ENCODE measurements around the gene CD300LD. TPM values are rescaled to one million over a fixed set of nuclear protein-coding genes. Genes with fewer than 3 reads are reported as not detected.
"Not testable (repeated sequence)": the region's sequence is repeated elsewhere in the genome, so short reads cannot be mapped to it uniquely, and the experiment has no call there.

CD300LD gene
- total RNA-seq = not detected in 2 replicates

DNA sequence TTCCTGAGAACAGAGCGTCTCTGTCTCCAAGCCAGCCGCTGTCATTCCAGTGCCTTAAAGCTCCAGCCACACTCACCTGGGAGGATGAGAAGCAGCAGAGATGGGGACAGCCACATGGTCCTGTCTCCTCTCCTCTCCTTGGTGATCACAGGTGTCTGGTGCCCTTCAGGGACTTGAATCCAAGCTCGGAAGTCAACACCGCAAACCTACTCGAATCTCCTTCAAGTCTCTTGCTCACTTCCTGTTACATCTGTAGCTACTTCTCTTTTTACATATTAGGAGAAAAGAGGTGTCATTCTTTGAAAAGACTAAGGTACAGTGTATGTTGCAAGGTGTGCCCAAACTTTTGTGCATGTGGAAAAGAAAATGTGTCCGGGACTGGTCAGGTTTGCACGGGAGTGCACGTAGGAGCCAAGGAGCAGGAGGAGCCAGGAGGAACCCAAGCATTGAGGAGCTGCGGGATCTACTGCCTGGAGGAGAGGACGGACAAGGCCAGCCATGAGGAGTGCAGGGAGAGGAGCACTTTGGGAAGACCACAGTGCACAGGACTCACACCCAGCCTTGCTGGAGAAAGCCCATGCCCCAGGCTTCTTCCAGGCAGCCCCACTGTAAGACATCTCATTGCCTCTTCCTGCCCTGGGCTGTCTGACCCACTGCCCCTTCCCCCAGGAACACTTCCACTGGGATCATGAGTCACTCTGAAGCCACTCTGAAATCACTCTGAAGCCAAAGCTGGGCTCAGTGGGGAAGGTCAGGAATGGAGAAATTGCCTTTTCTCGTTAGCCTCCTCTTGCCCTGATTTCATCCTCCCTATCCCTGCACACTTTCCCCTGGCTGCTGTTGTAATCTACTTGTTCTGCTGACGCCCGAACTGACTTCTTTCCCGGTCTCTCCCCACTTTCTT lies at the start of gene CD300LD:
Gene CD300LD, minus strand, starts transcription at position 197 of the 904 bp plus-strand sequence. Its CDS starts 81 bp downstream, at position 116.
- TF ChIP-seq, protein P1, sequence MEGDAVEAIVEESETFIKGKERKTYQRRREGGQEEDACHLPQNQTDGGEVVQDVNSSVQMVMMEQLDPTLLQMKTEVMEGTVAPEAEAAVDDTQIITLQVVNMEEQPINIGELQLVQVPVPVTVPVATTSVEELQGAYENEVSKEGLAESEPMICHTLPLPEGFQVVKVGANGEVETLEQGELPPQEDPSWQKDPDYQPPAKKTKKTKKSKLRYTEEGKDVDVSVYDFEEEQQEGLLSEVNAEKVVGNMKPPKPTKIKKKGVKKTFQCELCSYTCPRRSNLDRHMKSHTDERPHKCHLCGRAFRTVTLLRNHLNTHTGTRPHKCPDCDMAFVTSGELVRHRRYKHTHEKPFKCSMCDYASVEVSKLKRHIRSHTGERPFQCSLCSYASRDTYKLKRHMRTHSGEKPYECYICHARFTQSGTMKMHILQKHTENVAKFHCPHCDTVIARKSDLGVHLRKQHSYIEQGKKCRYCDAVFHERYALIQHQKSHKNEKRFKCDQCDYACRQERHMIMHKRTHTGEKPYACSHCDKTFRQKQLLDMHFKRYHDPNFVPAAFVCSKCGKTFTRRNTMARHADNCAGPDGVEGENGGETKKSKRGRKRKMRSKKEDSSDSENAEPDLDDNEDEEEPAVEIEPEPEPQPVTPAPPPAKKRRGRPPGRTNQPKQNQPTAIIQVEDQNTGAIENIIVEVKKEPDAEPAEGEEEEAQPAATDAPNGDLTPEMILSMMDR (conservative IDR thresholded peaks at IDR 0.05; ENCODE audit: low read depth, low read length) = no peak

DNA sequence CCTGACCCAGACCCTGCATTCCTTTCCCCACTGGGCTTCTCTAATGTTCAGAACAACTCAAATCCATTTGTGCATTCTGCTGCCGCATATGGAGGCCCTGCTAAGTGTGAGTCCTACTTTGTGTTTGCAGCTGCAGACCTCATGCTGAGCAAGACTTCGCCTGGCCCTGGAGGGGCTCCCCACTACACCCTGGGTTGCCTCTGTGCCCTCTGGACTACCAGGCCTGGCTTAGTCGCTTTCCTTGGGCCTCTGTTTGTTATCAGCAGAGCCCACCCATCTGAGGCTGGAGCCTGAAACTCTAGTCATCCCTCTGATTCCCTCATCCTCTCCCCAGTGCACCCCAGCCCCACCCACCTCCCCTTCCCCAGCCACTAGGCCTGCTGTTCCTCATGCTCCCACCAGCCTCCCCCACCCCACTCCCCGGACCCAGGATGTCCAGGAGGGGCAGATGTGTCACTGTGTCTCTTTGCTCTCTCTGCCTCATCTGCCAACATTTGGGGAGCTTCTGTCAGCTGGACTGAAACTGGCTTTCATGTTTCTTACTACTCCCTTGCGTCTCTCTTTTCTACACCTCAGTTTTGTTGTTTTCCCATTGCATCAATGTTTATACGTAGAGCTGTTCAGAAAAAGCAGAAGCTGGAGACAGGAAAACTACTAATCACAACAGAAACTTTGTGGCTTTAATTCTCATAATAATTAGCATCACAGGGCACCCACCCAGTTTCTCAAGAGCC lies 49.3 kb upstream of the CD300LD start:
- H3K4me3 ChIP-seq (ENCODE audit: low read depth, low read length) = no peak overlapping the region
- TF ChIP-seq, protein P1 (conservative IDR thresholded peaks at IDR 0.05; ENCODE audit: low read depth, low read length) = no peak
- DNase-seq (ENCODE audit: low read depth) = no peak

More for the DNA sequence above, at the start of gene CD300LD:
- no peak for DNase-seq (ENCODE audit: low read depth)
- no peak within 1 kb of the TSS for H3K4me3 ChIP-seq (ENCODE audit: low read depth, low read length)

DNA sequence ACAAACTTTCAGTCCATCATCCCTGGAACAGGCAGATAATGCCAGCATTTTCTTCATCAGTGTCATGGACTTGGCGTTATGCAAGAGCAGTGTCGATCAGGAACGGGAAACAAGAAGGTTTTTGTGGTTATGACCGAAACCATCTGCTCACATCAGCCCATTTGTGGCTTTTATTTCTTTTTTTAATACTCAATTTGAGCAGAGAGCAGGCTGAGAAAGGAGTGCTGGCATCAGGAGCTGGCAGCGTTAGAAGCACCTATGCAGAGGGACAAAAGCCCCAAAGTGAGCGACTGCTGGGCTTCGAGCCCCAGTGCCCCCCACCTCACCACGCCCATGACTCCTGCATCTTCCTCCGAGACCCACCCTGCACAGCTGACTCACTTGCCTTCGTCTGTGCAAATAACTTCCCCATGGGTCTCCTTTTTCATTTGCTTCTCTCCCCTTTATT lies 47.6 kb upstream of the CD300LD start:
- DNase-seq (ENCODE audit: low read depth) = no peak
- H3K4me3 ChIP-seq (ENCODE audit: low read depth, low read length) = no peak overlapping the region
- TF ChIP-seq, protein P1 (conservative IDR thresholded peaks at IDR 0.05; ENCODE audit: low read depth, low read length) = no peak

DNA sequence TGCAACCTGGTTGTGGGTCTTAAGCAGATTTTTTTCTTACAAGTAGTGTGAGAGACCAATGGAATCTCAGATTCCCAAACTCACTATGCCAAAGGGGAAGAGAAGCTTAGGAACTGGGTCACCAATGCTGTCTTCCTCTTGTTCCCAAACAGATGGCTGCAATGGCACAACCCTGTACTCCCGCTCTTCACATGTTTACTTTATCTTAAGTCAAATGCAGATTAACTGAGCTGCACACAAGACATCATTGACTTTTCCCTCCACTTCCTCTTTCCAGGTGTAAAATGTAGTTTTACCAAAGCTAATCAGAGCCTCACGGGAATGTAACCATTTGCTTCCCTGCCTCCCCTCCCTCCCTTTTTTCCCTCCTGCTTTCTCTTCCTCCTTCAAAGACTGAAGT lies 45.8 kb upstream of the CD300LD start:
- DNase-seq (ENCODE audit: low read depth) = no peak
- H3K4me3 ChIP-seq (ENCODE audit: low read depth, low read length) = no peak overlapping the region
- TF ChIP-seq, protein P1 (conservative IDR thresholded peaks at IDR 0.05; ENCODE audit: low read depth, low read length) = no peak

DNA sequence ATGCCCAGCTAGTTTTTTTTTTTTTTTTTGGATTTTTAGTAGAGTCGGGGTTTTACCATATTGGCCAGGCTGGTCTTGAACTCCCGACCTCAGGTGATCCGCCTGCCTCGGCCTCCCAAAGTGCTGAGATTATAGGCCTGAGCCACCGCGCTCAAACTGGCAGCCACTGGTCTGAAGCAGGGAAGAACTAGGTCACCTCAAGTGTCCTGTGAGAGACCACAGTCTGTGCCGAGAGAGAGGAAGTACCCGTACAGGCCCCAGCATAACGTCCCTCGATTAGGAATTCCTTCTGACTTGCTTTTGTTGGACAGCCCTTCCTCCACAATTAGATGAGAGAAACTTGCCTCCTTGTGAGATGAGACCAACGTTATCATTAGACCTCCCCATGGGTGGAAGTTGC lies 45.2 kb upstream of the CD300LD start:
- DNase-seq (ENCODE audit: low read depth) = no peak
- H3K4me3 ChIP-seq (ENCODE audit: low read depth, low read length) = no peak overlapping the region
- TF ChIP-seq, protein P1 (conservative IDR thresholded peaks at IDR 0.05; ENCODE audit: low read depth, low read length) = no peak

DNA sequence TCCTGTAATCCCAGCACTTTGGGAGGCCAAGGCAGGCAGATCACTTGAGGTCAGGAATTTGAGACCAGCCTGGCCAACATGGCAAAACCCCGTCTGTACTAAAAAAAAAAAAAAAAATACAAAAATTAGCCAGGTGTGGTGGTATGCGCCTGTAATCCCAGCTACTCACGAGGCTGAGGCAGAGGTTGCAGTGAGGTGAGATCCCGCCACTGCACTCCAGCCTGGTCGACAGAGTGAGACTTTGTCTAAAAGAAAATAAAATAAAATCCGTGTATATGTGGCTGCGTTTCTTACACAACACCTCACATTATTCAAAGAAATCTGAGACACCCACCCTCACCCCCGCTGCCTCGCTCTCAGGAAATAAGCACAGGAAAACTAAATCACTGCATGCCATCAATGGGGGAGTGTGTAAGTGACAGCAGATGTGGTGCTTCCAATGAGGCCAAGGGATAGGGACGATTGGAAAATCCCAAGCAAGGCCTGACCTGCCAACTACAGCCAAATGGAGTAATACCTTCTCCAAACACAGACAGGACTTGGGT lies 44.5 kb upstream of the CD300LD start:
- not testable (repeated sequence) for DNase-seq (ENCODE audit: low read depth); H3K4me3 ChIP-seq (ENCODE audit: low read depth, low read length)

DNA sequence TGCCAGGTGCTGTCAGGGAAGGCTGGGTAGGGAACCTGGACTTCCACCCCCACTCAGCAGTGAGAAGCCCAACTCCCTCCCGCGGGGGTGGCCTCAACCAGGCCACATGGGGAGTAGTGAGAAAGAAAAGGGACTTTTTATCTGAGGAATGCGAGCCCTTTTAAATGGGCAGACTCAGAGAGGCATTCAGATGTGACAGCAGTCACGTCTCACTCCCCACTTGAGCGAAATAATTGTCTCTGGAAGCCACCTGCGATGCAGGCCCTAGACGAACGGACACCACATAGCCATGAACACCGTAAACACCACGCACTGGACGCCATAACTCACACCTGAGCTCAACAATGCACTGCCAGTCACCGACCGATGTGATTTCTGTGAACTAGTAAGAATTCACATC lies 43.3 kb upstream of the CD300LD start:
- DNase-seq (ENCODE audit: low read depth) = peak; percentile 19
- TF ChIP-seq, protein P1 (conservative IDR thresholded peaks at IDR 0.05; ENCODE audit: low read depth, low read length) = no peak
- no peak overlapping the region for H3K4me3 ChIP-seq (ENCODE audit: low read depth, low read length)

Data from epithelial cell of proximal tubule (primary cell).